GM20431 (cell line): ENCODE data around the gene OIP5.
"Not testable (repeated sequence)": the region's sequence is repeated elsewhere in the genome, so short reads cannot be mapped to it uniquely, and the experiment has no call there.

ENCODE experiments used
- in situ Hi-C: fragments of 300-500 bp; cut with MseI, MboI; formaldehyde crosslinking; loops from one replicate; pipeline ENCODE4 v1.15.0; 2020; ENCODE audit warnings: low sequenced_read_pairs; ENCODE audit not compliant: unreplicated experiment

OIP5 gene

GRCh38 chr15:41332194-41333025, at the start of gene OIP5, which contains the start of gene NUSAP1:
TSS of gene OIP5 (minus strand) at chr15:41332591. CDS start at chr15:41332561, 30 bp downstream.
TSS of gene NUSAP1 (plus strand) at chr15:41332881. CDS start at chr15:41332958, 77 bp downstream.
- in situ Hi-C loops = no loop called here

GRCh38 chr15:41377978-41378377, 45.6 kb upstream of the OIP5 start:
- in situ Hi-C loops = no loop called here

- in situ Hi-C loops = no loop called here
These were observed 35.0 kb upstream of the OIP5 start for GRCh38 chr15:41367418-41367817.

- in situ Hi-C loops = no loop called here
These were observed 22.0 kb upstream of the OIP5 start for GRCh38 chr15:41354371-41354770.

- in situ Hi-C loops = no loop called here
These were observed 17.8 kb upstream of the OIP5 start for GRCh38 chr15:41350057-41350717.

- in situ Hi-C loops = no loop called here
These were observed 14.8 kb upstream of the OIP5 start for GRCh38 chr15:41347236-41347635.

- in situ Hi-C loops = no loop called here
These were observed 9.1 kb upstream of the OIP5 start for GRCh38 chr15:41341519-41341918.

- in situ Hi-C loops = no loop called here
These were observed 7.9 kb upstream of the OIP5 start for GRCh38 chr15:41340189-41340695.

- in situ Hi-C loops = no loop called here
These were observed 5.5 kb upstream of the OIP5 start for GRCh38 chr15:41337631-41338522.

- in situ Hi-C loops = no loop called here
These were observed 4.7 kb upstream of the OIP5 start for GRCh38 chr15:41337047-41337446.

- in situ Hi-C loops = no loop called here
These were observed 4.2 kb upstream of the OIP5 start for GRCh38 chr15:41336549-41336948.

- in situ Hi-C loops = no loop called here
These were observed 2.1 kb upstream of the OIP5 start for GRCh38 chr15:41334293-41335120.

GRCh38 chr15:41333026-41333562, 703 bp upstream of the OIP5 start:
- in situ Hi-C loops = no loop called here

GRCh38 chr15:41331833-41332193, 578 bp downstream of the OIP5 start:
- in situ Hi-C loops = no loop called here

- in situ Hi-C loops = no loop called here
These were observed 1.1 kb downstream of the OIP5 start for GRCh38 chr15:41331281-41331680.

GRCh38 chr15:41323611-41324010, 8.8 kb downstream of the OIP5 start:
- in situ Hi-C loops = no loop called here

GRCh38 chr15:41320805-41321330, 11.5 kb downstream of the OIP5 start:
- in situ Hi-C loops = not testable (repeated sequence)

- in situ Hi-C loops = no loop called here
These were observed 23.0 kb downstream of the OIP5 start for GRCh38 chr15:41309226-41309905.
